Stimulated activated CD4-positive, alpha-beta T cell treated with anti-CD3 and anti-CD28 coated beads, Interleukin-1b, Interleukin-23, amount 100 ng/mL, for 4 hours (primary cell): ENCODE measurements around the gene CLEC18C.
"Not testable (repeated sequence)": the region's sequence is repeated elsewhere in the genome, so short reads cannot be mapped to it uniquely, and the experiment has no call there.

Source experiments
- DNase-seq, 2 donors: peaks; one replicate each; pipeline ENCODE4 v3.0.0-alpha.2; 2020; ENCODE audit warnings: low read depth in 2 of 2

CLEC18C gene

GRCh38 chr16:70206382-70206781 lies 32.8 kb downstream of the CLEC18C start:
- not testable (repeated sequence) for DNase-seq

DNA sequence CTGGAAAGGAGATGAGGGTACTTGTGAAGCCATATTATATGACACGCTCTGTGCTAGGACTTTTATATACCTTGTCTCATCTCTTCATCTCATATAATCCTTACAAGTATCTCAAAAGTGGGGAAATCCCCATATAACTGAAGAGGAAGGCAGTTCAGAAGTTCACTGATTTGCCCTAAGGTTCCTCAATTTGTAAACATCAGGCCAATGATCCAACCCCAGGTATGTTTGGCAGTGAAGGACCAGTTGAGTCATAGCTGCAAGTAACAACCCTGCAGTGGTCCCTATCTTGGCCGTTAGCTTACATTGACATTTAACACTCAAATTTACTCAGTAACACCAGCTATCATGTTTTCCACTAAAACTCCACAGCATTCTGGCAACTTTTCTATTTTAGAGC lies 45.0 kb downstream of the CLEC18C start:
- not testable (repeated sequence) for DNase-seq

- not testable (repeated sequence) for DNase-seq
These were observed 49.0 kb downstream of the CLEC18C start for GRCh38 chr16:70222574-70222973.

DNA sequence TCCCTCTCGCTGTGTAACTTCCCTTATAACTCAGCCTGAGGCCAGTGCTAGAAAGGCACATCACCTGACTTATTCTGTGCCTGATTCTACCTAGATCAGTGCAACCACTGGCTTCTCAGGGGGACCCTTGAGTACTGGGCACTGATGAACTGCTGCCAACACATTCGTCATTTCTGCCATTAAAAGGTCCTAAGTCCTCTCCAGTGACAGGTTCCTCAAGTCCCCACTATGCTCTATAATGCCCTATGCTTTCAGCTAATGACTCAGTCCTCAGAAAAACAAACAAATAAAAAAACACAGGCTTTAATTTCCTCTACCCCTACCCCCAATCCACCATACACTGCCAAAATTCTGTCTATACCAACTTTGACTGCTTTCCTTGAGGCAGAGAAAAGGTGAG lies 49.6 kb downstream of the CLEC18C start:
- DNase-seq, result not testable (repeated sequence)

GRCh38 chr16:70223971-70224513 lies 50.5 kb downstream of the CLEC18C start:
- not testable (repeated sequence) for DNase-seq

GRCh38 chr16:70224645-70225044 lies 51.1 kb downstream of the CLEC18C start:
- not testable (repeated sequence) for DNase-seq

DNA sequence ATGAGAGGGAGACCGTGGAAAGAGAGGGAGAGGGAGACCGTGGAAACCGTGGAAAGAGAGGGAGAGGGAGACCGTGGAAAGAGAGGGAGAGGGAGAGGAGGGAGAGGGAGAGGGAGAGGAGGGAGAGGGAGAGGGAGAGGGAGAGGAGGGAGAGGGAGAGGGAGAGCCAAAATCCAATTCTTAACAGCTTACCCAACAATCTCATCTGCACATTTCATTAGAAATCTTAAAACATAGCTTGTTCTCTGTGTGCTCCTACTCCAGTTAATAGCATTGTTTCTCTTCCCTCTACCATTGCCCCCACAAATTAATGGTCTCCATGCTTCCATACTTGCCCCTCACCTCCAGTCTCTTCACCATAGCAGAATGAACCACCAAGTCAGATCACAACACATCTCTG lies 51.8 kb downstream of the CLEC18C start:
- DNase-seq, result not testable (repeated sequence)

DNA sequence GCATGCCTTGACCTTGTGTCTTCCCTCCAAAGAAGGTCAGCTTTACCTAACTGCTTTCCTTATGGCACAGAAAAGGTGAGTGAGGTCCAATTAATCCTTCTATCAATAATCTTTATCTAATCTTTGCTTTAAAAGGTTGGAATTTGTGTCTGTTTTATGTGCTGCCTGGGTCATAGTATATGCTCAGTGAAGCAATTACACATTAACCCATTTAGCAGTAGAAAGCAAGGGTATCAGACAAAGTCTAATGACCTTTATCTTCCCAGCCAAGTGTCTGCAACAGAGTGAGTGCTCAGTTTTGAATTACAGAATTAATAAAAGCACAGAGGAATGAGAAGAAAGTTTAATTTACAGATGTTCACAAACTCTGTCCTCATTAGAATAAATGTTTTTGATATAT lies 52.4 kb downstream of the CLEC18C start:
- not testable (repeated sequence) for DNase-seq

DNA sequence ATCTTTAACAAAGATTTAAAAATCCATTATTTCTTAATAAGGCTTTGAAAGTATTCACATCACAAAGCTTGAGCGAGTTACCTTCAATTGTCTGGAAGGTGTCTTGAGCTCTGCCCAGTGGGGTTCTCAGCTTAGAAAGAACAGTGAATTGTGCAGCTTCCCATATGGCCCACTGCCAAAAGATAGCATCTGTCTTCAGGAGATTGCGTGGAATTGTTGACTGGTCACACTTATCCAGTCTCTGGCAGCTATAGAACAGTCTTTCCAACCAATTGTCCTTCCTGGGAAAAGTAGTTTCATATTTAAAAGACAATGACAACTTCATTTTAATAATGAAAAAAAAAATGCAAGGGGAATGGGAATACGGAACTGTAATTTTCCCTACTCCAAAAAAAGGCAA lies 58.2 kb downstream of the CLEC18C start:
- not testable (repeated sequence) for DNase-seq
